GM21367 (cell line): Measurements from ENCODE around the gene CDK8.

Experiments used
- ATAC-seq: cut with Tn5 transposase; IDR thresholded peaks from one replicate; pipeline ENCODE4 v1.9.1; 2021; ENCODE audit not compliant: unreplicated experiment

CDK8 gene

GRCh38 chr13:26379831-26380230, 125.9 kb downstream of the CDK8 start:
- no peak for ATAC-seq

- ATAC-seq, result no peak
Measured at GRCh38 chr13:26380930-26381329, 127.0 kb downstream of the CDK8 start.

GRCh38 chr13:26382366-26382765, 128.4 kb downstream of the CDK8 start:
- no peak for ATAC-seq

GRCh38 chr13:26382835-26383234, 128.9 kb downstream of the CDK8 start:
- no peak for ATAC-seq

GRCh38 chr13:26384587-26384986, 130.7 kb downstream of the CDK8 start:
- ATAC-seq, result no peak

- ATAC-seq, result no peak
Measured at GRCh38 chr13:26386026-26386425, 132.1 kb downstream of the CDK8 start.

GRCh38 chr13:26390203-26390602, 136.3 kb downstream of the CDK8 start:
- ATAC-seq, result no peak

GRCh38 chr13:26400545-26400944, 146.6 kb downstream of the CDK8 start:
- ATAC-seq, result no peak

- no peak for ATAC-seq
Measured at GRCh38 chr13:26401069-26401468, 147.1 kb downstream of the CDK8 start.

- ATAC-seq, result no peak
Measured at GRCh38 chr13:26401578-26402021, 147.7 kb downstream of the CDK8 start.

GRCh38 chr13:26406791-26407190, 152.9 kb downstream of the CDK8 start:
- no peak for ATAC-seq

- ATAC-seq, result no peak
Measured at GRCh38 chr13:26411206-26411605, 157.3 kb downstream of the CDK8 start.

GRCh38 chr13:26412263-26412662, 158.3 kb downstream of the CDK8 start:
- ATAC-seq, result no peak

- ATAC-seq, result no peak
Measured at GRCh38 chr13:26412936-26413716, 159.2 kb downstream of the CDK8 start.

- ATAC-seq, result no peak
Measured at GRCh38 chr13:26420282-26420960, 166.5 kb downstream of the CDK8 start.

GRCh38 chr13:26422036-26422435, 168.1 kb downstream of the CDK8 start:
- ATAC-seq, result no peak

GRCh38 chr13:26423629-26424028, 169.7 kb downstream of the CDK8 start:
- ATAC-seq, result no peak

GRCh38 chr13:26424181-26424580, 170.3 kb downstream of the CDK8 start:
- ATAC-seq, result no peak

GRCh38 chr13:26425443-26426358, 171.8 kb downstream of the CDK8 start:
- ATAC-seq, result no peak

- no peak for ATAC-seq
Measured at GRCh38 chr13:26433776-26434175, 179.8 kb downstream of the CDK8 start.

GRCh38 chr13:26435171-26435570, 181.2 kb downstream of the CDK8 start:
- no peak for ATAC-seq
